ENCODE results near the gene HAUS7. TPM values are rescaled to one million over a fixed set of nuclear protein-coding genes. Genes with fewer than 3 reads are reported as not detected.

Gene HAUS7
- polyA plus RNA-seq, 1 donor from 2014 or later = 27.7 TPM

DNA sequence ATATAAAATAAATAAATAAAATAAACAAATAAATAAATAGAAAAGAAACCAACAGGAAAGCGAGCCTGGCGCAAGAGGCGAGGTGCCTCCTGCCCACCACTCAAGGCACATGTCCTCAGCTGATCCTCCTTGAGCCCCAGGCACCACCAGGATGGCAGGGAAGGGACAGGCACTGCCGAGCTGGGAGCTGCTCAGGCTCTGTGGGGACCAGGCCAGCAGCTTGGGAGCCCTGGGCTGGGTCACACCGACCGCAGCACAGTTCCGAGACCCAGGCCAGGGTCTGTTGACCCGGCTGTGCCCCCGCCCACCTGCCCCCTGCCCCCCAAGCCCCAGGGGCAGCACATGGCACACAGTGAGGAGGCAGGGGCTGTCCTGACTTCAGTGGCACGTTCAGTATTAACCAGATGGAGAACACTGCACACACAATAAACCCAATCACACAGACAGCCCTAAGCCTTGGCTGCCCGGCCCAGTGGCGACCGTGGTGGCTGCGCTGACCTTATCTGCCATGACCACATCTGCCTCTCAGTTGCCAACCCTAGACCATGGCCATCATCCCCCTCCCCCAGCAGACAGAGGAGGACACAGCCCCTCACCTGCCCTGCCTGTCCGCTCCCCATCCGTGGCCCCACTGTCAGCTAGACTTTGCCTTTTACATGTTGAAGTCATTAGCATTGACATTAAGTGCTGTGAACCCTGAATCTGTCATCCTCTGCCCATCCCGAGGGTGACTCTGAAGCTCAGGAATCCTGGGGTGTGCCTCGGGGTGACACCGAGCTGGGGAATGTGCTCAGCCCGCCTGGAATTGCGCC, 21.6 kb downstream of the HAUS7 start:
- Histone ChIP-seq H3K9me2 (ENCODE audit: insufficient read depth, low read length) (no peaks in the 10 kb centered on the region), H3K79me2 (replicated peaks; ENCODE audit: insufficient read depth, low read length) (no peaks in the 10 kb centered on the region), H3K36me3 (ENCODE audit: insufficient read depth, low read length) (no peaks in the 10 kb centered on the region), H3F3A (ENCODE audit: insufficient read depth, low read length, poor library complexity, severe bottlenecking) (no peaks in the 10 kb centered on the region), H3K9me3 (ENCODE audit: low read length) (no peaks in the 10 kb centered on the region), H3K27ac (ENCODE audit: low read length) (no peak overlapping the region), H3K4me2 (ENCODE audit: low read length) (no peak overlapping the region), H3K9ac (ENCODE audit: low read length) (no peak overlapping the region), H3K27me3 (ENCODE audit: insufficient read depth, low read depth, low read length) (no peaks in the 10 kb centered on the region), H4K20me1 (ENCODE audit: insufficient read depth) (no peaks in the 10 kb centered on the region), H3K4me3 (ENCODE audit: low read length) (no peak overlapping the region), H2AFZ (ENCODE audit: low read depth, low read length) (no peak overlapping the region)
- no peak for TF ChIP-seq EP300 (conservative IDR thresholded peaks at IDR 0.05; ENCODE audit: poor library complexity, severe bottlenecking)
- TF ChIP-seq, protein P1, sequence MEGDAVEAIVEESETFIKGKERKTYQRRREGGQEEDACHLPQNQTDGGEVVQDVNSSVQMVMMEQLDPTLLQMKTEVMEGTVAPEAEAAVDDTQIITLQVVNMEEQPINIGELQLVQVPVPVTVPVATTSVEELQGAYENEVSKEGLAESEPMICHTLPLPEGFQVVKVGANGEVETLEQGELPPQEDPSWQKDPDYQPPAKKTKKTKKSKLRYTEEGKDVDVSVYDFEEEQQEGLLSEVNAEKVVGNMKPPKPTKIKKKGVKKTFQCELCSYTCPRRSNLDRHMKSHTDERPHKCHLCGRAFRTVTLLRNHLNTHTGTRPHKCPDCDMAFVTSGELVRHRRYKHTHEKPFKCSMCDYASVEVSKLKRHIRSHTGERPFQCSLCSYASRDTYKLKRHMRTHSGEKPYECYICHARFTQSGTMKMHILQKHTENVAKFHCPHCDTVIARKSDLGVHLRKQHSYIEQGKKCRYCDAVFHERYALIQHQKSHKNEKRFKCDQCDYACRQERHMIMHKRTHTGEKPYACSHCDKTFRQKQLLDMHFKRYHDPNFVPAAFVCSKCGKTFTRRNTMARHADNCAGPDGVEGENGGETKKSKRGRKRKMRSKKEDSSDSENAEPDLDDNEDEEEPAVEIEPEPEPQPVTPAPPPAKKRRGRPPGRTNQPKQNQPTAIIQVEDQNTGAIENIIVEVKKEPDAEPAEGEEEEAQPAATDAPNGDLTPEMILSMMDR (IDR thresholded peaks at IDR 0.05; ENCODE audit: poor library complexity, severe bottlenecking) = no peak
- no peak for TF ChIP-seq SMC3 (conservative IDR thresholded peaks at IDR 0.05; ENCODE audit: poor library complexity)
- TF ChIP-seq MXI1 (conservative IDR thresholded peaks at IDR 0.05; ENCODE audit: poor library complexity, severe bottlenecking) = no peak
- TF ChIP-seq, protein P2, sequence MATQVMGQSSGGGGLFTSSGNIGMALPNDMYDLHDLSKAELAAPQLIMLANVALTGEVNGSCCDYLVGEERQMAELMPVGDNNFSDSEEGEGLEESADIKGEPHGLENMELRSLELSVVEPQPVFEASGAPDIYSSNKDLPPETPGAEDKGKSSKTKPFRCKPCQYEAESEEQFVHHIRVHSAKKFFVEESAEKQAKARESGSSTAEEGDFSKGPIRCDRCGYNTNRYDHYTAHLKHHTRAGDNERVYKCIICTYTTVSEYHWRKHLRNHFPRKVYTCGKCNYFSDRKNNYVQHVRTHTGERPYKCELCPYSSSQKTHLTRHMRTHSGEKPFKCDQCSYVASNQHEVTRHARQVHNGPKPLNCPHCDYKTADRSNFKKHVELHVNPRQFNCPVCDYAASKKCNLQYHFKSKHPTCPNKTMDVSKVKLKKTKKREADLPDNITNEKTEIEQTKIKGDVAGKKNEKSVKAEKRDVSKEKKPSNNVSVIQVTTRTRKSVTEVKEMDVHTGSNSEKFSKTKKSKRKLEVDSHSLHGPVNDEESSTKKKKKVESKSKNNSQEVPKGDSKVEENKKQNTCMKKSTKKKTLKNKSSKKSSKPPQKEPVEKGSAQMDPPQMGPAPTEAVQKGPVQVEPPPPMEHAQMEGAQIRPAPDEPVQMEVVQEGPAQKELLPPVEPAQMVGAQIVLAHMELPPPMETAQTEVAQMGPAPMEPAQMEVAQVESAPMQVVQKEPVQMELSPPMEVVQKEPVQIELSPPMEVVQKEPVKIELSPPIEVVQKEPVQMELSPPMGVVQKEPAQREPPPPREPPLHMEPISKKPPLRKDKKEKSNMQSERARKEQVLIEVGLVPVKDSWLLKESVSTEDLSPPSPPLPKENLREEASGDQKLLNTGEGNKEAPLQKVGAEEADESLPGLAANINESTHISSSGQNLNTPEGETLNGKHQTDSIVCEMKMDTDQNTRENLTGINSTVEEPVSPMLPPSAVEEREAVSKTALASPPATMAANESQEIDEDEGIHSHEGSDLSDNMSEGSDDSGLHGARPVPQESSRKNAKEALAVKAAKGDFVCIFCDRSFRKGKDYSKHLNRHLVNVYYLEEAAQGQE (IDR thresholded peaks at IDR 0.05; ENCODE audit: borderline replicate concordance) = no peak
- TF ChIP-seq POLR2AphosphoS5 (IDR thresholded peaks at IDR 0.05) = no peak
- TF ChIP-seq EZH2 (IDR thresholded peaks at IDR 0.05; ENCODE audit: borderline replicate concordance, insufficient read depth, low read length, poor library complexity, severe bottlenecking) = no peak

DNA sequence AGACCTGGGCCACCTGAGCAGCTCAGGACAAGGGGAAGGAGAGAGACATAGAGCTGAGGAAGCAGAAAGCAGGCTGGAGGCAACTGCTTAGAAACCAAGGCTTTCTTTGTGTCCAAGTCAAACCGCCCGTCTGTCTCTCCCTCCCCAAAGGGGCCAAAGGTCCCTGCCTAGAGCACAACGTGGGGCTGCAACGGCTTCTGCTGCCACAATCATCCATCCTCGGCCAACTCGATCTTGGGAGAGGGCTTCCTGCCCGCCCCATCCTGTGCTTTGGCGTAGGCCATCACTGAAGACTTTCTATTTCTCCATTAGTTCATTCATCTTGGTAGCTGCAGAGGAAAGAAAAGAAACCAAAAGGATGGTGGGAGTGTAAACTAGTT, 22.8 kb downstream of the HAUS7 start:
- no peak overlapping the region for H2AFZ ChIP-seq (ENCODE audit: low read depth, low read length)
- no peaks in the 10 kb centered on the region for H4K20me1 ChIP-seq (ENCODE audit: insufficient read depth)
- H3K4me3 ChIP-seq (ENCODE audit: low read length) = no peak overlapping the region
- no peak overlapping the region for H3K4me2 ChIP-seq (ENCODE audit: low read length)
- no peaks in the 10 kb centered on the region for H3F3A ChIP-seq (ENCODE audit: insufficient read depth, low read length, poor library complexity, severe bottlenecking)
- no peak overlapping the region for H3K27ac ChIP-seq (ENCODE audit: low read length)
- no peak overlapping the region for H3K9ac ChIP-seq (ENCODE audit: low read length)
- no peaks in the 10 kb centered on the region for H3K9me3 ChIP-seq (ENCODE audit: low read length)
- H3K79me2 ChIP-seq (replicated peaks; ENCODE audit: insufficient read depth, low read length) = no peaks in the 10 kb centered on the region
- H3K9me2 ChIP-seq (ENCODE audit: insufficient read depth, low read length) = no peaks in the 10 kb centered on the region
- TF ChIP-seq EP300 (conservative IDR thresholded peaks at IDR 0.05; ENCODE audit: poor library complexity, severe bottlenecking) = no peak
- TF ChIP-seq SMC3 (conservative IDR thresholded peaks at IDR 0.05; ENCODE audit: poor library complexity) = no peak
- no peak for TF ChIP-seq POLR2AphosphoS5 (IDR thresholded peaks at IDR 0.05)
- TF ChIP-seq RAD21 (conservative IDR thresholded peaks at IDR 0.05) = no peak
- no peak for TF ChIP-seq MXI1 (conservative IDR thresholded peaks at IDR 0.05; ENCODE audit: poor library complexity, severe bottlenecking)
- TF ChIP-seq TAF1 (IDR thresholded peaks at IDR 0.05; ENCODE audit: low read depth) = no peak
- no peak for TF ChIP-seq EZH2 (IDR thresholded peaks at IDR 0.05; ENCODE audit: borderline replicate concordance, insufficient read depth, low read length, poor library complexity, severe bottlenecking)
- TF ChIP-seq, protein P1 (IDR thresholded peaks at IDR 0.05; ENCODE audit: poor library complexity, severe bottlenecking) = no peak
- H3K27me3 ChIP-seq (ENCODE audit: insufficient read depth, low read depth, low read length) = no peaks in the 10 kb centered on the region
- H3K36me3 ChIP-seq (ENCODE audit: insufficient read depth, low read length) = no peaks in the 10 kb centered on the region

Data from neural cell (in vitro differentiated cells).